Limb (tissue), 2 donors: ENCODE results near the gene PRDM15.

Source experiments
- DNase-seq, 2 donors: peaks; one replicate each; pipeline ENCODE4 v3.0.0-alpha.2; 2016; ENCODE audit errors: extremely low spot score in 2 of 2

PRDM15 gene

GRCh38 chr21:41845310-41846032, 33.7 kb downstream of the PRDM15 start:
- DNase-seq, result no peak

- DNase-seq, result no peak
Measured at GRCh38 chr21:41843584-41843983, 35.6 kb downstream of the PRDM15 start.

DNA sequence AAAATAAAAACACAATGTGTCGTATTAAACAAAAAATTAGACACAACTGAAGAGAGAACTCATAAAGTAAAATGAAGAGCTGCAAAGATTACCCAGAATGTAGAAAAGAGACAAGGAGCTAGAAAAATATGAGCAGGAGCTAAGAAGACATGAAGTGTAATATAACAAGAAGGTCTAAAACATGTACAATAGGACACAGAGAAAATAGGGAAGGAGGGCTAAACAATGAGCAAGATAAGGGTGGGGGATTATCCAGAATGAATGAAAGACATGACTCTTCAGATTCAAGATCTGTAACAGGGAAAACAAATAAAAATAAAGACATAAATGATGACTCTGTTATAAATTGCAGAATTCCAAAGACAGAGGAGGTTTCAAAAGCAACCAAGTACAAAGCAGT, 38.3 kb downstream of the PRDM15 start:
- no peak for DNase-seq

DNA sequence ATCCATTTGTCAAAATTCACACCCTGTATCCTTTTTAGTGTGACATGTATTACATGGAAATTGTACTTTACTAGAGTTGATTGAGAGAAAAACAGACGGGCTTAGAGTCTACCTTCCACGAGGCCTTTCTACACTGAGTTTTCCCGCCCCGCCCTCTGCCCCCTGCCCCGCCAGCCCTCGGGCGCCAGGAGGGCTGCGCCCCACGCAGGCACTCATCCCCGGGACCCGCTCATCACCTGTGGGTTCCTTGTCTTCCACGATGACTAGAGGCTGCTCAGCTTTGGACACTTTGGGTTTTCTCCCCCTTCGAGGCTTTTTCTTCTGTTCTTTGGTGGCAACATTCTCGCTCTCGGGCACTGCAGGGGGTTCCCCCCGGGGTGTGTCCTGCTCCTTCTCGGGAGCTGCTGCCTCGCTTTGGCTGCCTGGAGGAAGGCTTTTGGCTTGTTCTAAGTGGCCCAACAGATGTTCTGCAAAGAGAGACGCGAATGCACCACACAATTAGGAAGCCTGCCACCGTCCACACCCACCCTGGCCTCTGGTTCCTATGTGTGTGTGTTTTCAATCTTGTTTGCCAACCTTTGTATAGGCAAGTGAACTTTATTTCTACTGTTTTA, 39.6 kb downstream of the PRDM15 start:
- no peak for DNase-seq

GRCh38 chr21:41837756-41838297, 41.3 kb downstream of the PRDM15 start:
- no peak for DNase-seq

- DNase-seq, result no peak
Measured at GRCh38 chr21:41836166-41837015, 42.8 kb downstream of the PRDM15 start.

DNA sequence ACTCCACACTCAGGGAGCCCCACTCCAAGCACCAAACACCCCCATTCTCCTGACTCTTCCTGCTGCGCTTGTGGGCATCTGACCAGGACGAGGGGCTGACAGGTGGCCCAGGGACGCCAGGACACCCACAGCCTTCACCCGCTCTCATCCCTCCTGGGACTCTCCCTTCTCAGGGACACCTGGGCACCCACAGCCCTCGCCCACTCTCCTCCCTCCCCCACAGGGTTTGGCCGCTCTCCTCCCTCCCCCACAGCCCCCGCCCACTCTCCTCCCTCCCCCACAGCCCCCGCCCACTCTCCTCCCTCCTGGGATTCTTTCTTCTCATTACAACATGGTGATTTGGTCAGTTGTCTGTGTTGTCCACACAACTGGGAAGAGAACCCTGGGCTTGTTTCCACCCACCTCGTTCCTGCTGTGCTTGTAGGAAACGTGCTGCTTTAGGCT, 43.4 kb downstream of the PRDM15 start:
- no peak for DNase-seq

- no peak for DNase-seq
Measured at GRCh38 chr21:41834926-41835663, 44.0 kb downstream of the PRDM15 start.

DNA sequence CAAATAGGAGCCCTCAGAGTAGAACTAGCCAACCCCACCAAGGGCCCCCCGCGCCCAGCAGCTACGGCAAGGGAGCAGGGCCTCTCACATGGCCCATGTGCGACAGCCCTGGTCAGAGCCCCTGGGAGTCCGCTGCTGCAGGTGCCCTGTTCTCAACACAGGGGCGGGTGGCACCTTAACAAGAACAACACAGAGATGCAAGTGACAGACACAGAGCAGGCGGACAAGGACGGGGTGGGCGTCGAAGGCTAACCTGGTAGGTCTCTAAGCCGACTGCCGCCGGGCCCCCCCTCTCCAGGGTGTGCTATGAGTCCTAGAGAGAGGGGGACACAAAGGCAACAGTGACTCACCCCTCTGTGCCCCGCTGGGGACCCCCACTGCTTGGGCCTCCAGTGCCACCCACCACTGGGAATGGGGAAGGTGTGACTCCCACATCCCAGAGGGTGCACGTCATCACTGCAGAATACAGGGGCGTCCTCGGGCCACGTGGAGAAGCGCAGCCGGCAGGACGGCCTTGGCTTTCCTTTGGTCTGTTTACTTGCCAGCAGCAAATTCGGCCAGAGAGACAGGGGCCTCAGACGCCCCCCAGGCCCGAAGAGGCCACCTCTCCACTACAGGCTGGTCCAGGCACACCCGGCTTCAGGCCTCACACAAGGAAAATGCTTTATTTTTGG, 44.8 kb downstream of the PRDM15 start:
- DNase-seq, result no peak

DNA sequence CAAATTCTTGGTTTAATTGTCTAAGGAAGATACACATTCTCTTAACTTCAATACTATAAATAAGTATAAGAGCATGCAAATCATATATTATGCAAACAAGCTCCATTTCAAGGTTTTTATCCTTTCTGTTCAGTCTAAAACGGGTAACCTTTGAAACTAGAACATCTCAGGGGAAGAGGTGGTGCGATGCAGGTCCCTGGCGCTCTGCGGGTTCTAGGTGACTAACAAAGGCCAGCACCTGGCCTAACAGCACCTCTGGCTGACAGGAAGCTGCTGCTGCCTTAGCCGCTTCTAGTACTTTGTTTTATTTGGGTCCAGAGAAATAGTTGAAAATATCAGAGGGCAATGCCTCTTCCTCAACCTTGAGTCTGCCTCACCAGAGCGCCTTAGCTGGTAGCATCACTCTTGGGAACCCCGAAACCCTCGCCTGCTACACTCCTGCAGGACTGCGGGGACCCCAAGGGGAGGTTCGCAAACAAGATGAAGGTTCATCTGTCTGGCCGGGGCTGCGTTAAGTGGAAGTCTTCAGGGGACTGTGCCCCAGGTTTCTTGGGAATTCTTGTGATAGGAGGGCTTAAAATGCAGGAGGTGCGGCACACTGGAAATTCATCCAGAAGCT, 45.5 kb downstream of the PRDM15 start:
- no peak for DNase-seq

GRCh38 chr21:41832596-41833496, 46.3 kb downstream of the PRDM15 start:
- DNase-seq, result no peak

- no peak for DNase-seq
Measured at GRCh38 chr21:41831866-41832595, 47.1 kb downstream of the PRDM15 start.

- no peak for DNase-seq
Measured at GRCh38 chr21:41831453-41831831, 47.7 kb downstream of the PRDM15 start.

- DNase-seq, result no peak
Measured at GRCh38 chr21:41830764-41831452, 48.2 kb downstream of the PRDM15 start.

GRCh38 chr21:41830145-41830707, 48.9 kb downstream of the PRDM15 start:
- no peak for DNase-seq

DNA sequence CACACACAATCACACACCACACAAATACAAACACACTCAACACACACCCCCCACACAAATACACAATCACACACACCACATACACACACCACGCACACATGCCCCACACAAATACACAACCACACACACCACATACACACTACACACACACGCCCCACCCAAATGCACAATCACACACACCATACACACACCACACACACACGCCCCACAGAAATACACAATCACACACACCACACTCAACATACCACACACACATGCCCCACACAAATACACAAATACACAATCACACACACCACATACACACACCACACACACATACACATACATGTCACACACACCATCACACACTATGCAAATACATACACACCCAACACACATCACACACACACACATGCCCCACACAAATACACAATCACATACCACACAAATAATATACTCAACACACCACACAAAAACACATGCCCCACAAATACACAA, 50.2 kb downstream of the PRDM15 start:
- no peak for DNase-seq
